Activated T-helper 9 cell treated with anti-CD3 and anti-CD28 coated beads, Interleukin-2, amount 50 U/mL, for 16 hours (primary cell): Measurements from ENCODE around the gene RPL26.
"Not testable (repeated sequence)": the region's sequence is repeated elsewhere in the genome, so short reads cannot be mapped to it uniquely, and the experiment has no call there.

Source experiments
- DNase-seq: peaks from one replicate; pipeline ENCODE4 v3.0.0-alpha.2; 2020; ENCODE audit warnings: low read depth

RPL26 gene

DNA sequence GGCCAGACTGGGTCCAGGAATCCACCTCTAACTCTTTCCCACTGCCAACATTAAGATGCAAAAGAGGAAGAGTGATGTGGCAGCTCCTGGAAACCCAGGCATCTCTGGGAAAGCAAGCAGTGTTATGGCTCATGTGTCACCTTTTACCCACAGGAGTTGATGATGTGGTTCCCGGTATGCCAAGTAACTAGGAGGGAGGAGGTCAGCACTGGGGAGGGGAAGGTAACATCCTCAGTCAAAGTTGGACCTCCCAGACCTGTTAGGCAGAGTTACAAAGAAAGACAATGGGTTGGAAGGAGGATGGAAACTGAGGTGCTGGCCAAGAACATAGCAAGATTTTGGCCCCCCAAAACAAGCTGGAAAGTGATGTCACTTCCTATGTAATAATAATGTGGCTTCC lies 17.9 kb downstream of the RPL26 start:
- DNase-seq, result no peak

DNA sequence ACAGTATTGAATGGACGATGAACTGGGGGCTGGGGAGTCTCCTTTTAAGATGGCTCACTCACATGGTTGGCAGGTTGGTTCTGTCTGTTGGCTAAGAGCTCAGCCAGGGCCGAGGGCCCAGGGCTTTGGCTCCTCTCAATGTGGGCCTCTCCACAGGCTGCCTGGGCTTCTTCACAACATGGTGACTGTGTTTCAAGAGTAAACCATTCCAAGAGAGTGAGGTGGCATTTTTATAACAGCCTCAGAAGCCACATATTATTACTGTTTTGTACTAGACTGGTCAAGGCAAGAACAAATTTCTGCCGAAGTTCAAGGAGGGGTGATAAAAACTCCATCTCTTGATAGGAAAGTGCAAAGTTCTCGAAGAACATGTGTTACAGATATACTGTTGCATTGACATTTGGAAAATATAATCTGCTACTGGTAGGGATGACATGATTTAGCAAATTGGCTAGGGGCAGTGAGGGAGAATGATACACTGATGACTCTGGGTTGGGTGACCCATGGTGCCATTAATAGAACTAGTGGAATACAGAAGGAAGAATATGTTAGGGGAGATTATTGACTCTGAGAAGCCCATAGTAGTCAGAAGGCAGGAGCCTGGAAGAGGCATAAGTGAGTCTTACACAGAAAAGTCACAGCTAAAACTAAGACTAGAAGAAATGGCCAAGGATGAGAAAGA lies 20.2 kb downstream of the RPL26 start:
- no peak for DNase-seq

- no peak for DNase-seq
Measured at GRCh38 chr17:8360751-8361150, 22.2 kb downstream of the RPL26 start.

DNA sequence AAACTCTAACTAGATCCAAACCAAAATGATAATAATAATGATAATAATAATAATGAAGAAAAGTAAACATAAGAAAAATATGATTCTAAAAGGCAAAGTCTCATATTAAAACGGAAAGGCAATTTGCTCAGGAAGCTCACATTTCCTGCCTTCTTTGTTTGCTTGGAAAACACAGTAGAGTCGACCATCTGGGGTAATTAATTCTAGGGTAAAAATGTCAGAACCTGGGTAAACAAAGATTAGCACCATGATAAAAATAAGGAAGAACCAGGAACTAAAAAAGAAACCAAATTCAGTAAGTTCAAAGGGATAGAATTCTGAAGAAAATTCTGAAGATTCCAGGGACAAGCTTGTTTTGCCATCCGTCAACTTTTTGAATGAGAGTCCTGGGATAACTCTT lies 22.7 kb downstream of the RPL26 start:
- no peak for DNase-seq

DNA sequence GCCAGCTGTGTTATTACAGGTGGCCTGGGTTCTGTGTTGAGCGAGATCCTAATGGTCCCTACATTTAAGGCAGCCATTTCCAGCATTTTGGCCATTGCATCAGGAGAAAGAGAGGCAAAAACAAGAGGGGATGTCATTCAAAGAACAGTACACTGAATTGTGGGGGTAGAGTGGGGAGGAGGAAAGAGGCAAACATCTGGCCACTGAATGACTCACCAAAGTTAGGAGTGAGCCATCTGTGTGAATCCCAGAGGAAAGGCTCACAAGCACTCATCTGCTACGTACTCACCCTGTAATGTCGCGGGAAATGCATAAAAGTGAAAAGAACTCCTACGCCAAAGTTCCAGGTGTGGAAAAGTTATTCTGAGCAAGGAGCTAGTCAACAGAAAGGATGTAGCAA lies 23.2 kb downstream of the RPL26 start:
- no peak for DNase-seq

DNA sequence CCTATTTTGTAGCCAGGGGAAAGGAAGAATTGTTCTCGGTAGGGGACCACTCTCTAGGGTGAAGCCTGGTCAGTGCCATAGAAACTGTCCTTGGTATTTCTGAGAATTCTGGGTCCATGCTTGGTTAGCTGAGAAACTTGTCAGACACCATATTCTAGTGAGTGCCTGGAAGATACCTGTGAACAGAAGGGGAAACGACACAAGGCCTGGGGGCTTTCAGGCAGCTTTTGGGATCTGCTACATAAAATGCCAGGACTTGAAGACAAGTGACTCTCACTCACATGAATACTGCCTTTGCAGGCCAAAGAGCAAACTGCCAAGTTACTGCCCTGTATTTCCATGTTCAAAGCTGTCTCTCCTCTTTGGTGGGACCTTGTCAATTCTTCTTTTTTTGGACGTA lies 25.1 kb downstream of the RPL26 start:
- DNase-seq, result no peak

GRCh38 chr17:8354236-8354635 lies 28.8 kb downstream of the RPL26 start:
- no peak for DNase-seq

DNA sequence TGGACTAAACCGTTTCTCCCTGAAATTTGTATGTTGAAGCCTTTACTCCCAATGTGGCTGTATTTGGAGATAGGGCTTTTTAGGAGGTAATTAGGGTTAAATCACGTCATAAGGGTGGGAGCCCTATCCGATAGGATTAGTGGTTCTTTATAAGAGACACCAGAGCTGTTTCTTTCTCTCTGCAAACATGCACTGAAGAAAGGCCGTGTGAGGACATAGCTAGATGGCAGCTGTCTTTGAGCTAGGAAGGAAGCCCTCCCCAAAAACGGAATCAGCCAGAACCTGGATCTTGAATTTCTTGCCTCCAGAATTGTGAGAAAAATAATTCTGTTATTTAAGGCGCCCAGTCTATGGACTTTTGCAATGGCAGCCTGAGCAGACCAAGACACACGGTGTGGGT lies 29.3 kb downstream of the RPL26 start:
- DNase-seq, result no peak

DNA sequence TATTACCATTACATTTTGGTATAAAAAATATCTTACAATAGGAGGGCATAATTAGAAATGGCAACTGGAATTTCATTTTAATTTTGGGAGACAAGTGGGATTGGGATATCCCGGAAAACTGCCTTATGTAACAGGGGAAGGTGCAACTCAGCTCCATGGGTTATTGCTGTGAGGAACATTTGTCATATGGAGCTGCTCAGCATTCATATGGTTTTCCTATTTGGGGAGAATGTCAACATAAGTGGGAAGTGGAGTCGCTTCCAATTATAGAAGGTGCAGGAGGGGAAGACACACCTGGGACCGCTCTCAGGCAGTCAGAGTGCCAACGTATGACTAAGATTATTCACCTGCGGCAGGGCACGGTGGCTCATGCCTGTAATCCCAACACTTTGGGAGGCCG lies 32.7 kb downstream of the RPL26 start:
- DNase-seq, result no peak

DNA sequence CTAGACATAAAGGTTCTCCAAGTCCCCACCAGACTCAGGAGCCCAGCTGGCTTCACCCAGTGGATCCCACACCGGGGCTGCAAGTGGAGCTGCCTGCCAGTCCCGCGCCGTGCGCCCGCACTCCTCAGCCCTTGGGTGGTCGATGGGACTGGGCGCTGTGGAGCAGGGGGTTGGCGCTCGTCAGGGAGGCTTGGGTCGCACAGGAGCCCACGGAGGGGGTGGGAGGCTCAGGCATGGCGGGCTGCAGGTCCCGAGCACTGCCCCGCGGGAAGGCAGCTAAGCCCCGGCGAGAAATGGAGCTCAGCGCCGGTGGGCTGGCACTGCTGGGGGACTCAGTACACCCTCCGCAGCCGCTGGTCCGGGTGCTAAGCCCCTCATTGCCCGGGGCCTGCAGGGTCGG lies 36.0 kb downstream of the RPL26 start:
- DNase-seq, result not testable (repeated sequence)

DNA sequence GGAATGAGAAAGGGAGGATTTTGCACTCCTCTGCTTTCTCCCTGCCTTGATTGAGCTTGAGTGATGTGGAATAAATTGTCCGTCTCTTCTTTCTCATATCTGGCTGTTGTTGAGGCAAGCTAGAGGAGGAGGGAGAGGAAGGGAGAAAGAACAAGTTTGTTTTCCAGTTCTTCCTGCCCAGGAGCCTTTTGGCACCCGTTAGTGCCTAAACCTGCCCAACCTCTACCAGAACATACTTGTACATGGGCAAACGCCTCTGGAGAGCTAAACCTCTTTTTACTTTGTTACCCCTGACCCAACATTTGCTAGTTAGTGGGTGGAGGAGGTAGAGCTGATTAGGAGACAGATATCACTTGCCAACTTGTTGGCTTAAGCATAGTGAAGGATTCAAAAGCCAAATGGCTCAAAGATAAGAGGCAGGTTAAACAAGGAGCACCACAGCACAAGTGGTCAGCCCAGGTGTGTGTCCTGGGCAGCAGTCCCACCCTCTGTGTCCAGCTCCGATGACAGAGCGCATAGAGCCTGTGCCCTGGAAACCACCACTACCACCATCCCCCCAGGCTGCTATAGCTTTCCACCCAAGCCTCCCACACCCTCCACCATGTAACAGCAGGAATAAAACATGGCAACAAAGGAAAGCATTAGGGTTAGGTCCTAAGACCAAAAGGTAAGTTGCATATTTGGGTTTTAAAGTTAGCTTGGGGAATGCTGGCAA lies 36.9 kb downstream of the RPL26 start:
- no peak for DNase-seq

GRCh38 chr17:8345052-8345690 lies 37.8 kb downstream of the RPL26 start:
- DNase-seq, result no peak

- no peak for DNase-seq
Measured at GRCh38 chr17:8341456-8341855, 41.5 kb downstream of the RPL26 start.

DNA sequence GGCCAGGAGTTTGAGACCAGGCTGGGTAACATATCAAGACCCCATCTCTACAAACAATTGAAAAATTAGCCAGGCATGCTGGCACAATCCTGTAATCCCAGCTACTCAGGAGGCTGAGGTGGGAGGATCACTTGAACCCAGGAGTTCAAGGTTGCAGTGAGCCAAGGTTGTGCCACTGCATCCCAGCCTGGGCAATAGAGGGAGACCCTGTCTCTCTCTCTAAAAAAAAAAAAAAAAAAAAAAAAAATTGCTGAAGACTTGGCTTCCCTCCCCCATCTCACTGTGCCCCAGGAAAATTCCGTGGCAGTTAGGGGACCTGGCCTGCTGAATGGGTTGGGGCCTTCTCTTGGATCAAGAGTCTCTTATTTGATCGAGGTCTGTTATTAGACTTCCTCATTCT lies 43.5 kb downstream of the RPL26 start, which contains the start of gene ODF4:
Gene ODF4, plus strand, starts transcription at position 301 of the 400 bp plus-strand sequence. CDS start 212 bp downstream, outside the sequence.
- DNase-seq, result no peak

DNA sequence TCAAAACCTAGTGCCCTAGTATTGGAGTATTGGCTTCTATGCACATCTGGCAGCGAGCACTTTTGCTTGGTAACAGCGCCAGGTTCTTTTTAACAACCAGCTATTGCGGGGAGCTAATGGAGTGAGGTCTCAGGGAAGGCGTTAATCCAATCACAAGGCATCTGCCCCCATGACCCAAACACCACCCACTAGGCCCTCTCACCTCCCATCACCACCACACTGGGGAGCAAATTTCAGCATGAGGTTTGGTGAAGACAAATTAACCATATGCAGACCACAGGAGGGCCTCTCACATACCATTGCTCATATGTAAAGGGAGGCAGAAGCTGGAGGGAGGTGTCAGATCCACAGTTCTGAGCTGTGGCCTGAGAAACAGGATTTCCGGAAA lies 44.2 kb downstream of the RPL26 start:
- DNase-seq, result no peak

- DNase-seq, result no peak
Measured at GRCh38 chr17:8337802-8338752, 44.9 kb downstream of the RPL26 start.

DNA sequence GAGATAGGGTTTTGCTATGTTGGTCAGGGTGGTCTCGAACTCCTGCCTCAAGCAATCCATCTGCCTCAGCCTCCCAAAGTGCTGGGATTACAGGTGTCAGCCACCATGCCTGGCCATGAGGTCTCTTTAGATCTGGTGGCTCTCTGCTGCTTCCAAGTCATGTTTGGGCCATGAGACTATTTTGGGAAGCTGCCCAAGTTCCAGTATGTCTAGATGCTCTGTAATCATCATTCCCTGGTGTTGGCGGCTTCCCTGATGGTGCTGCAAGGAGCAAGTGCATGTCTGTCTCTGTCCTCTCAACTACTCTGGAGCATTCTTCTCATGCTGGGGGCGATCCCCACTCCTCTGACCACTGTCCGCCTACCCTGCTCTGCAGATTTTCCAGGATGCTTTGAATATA lies 49.7 kb downstream of the RPL26 start:
- no peak for DNase-seq

- DNase-seq, result no peak
Measured at GRCh38 chr17:8332688-8333087, 50.3 kb downstream of the RPL26 start.

- no peak for DNase-seq
Measured at GRCh38 chr17:8332128-8332527, 50.9 kb downstream of the RPL26 start.
